NOMO-1 treated with dmso at 0.1 percent for 144 hours (cell line): ENCODE measurements around the gene RBCK1.
A peak's percentile ranks its signal among the peaks of the same experiment; 100 is the strongest.
"Not testable (repeated sequence)": the region's sequence is repeated elsewhere in the genome, so short reads cannot be mapped to it uniquely, and the experiment has no call there.

Source experiments
- DNase-seq: peaks from one replicate; lab custom pipeline; 2025; ENCODE audit not compliant: unreplicated experiment; lab: John Stamatoyannopoulos, UW

RBCK1 gene

DNA sequence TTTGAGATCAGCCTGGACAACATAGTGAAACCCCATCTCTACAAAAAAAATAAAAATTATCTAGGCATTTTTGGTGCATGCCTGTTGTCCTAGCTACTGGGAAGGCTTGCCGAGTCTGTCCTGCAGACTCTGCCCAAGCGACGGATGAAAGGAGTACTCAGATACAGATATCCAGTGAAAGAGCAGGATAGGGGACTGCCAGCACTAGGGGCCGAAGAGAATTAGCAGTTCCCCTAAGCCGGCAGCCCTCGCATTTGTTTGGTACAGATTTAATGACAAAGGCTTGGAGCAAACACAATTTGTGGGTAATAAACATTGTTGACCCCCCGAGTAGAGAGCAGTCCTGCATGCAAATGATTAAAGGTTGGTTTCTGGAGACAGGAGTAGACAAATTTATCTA is 59.7 kb downstream of the RBCK1 start:
- DNase-seq: no peak

DNA sequence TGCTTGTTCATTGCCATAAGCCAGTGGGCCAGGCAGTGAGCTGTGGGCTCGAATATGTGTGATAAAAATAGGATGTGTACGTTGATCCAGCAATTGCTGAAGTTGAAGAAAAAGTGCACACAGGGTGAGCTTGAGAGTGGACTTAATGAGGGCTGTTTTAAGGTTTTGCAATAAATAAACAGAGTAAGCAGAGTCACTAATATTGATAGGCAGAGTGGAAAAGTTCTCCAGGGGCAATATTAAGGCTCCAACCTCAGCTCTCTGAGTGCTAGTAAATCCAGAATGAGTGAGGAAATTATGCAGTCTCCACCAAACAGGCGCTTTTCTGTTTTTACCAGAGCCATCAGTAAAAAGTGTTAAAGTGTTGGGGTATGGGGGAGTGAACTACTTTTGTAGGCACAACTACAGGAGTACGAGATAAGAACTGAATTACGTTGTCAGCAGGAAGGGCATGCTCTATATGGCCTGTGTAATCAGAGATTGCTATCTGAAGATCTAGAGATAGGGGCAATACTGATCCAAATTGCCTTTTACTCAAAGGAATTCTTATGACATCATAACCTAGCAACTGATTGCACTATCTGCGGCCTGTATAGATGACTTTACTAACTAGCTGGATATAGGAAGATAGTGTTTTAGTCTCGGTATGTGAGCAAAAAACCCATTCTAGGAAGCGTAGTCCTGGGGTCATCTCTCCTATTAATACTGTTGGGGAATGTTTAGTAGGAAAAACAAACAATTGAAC is 61.8 kb downstream of the RBCK1 start:
- DNase-seq: no peak

- no peak for DNase-seq
Measured at GRCh38 chr20:472137-472846, 64.2 kb downstream of the RBCK1 start.

DNA sequence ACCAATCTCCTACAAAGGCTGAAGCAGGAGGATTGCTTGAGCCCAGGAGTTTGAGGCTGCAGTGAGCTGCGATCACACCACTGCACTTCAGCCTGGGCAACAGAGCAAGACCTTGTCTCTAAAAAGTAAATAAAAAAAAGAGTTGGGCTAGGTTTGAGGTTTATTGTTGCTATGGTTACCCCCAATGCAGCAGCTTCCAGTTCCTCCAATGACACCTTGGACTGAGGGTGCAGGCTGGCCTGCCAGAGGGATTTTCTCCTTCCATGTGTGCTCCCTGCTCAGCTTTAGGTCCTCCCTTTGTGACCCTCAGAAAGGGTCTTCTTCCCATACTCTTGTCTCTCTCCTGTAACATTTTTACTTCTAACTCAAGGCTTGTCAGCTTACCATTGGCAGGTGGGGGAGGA is 64.8 kb downstream of the RBCK1 start:
- no peak for DNase-seq

DNA sequence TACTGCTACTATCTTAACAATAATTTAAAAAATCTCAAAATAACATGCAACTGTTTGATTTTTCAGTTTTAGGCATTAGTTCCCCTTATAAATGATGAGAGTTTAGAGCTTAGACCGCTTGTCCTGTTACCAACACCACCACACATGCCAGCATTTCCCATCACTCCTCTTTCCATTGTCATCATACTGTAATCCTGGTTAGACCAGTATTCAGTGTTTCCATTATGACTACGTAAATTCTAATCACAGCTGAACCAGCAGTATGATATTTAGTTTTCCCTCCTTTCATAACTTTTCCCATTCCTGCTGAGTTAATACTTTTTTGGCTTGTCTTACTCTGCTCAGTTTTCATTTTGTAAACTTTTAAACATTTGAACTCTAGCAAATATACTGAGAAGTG is 66.5 kb downstream of the RBCK1 start:
- DNase-seq: no peak

DNA sequence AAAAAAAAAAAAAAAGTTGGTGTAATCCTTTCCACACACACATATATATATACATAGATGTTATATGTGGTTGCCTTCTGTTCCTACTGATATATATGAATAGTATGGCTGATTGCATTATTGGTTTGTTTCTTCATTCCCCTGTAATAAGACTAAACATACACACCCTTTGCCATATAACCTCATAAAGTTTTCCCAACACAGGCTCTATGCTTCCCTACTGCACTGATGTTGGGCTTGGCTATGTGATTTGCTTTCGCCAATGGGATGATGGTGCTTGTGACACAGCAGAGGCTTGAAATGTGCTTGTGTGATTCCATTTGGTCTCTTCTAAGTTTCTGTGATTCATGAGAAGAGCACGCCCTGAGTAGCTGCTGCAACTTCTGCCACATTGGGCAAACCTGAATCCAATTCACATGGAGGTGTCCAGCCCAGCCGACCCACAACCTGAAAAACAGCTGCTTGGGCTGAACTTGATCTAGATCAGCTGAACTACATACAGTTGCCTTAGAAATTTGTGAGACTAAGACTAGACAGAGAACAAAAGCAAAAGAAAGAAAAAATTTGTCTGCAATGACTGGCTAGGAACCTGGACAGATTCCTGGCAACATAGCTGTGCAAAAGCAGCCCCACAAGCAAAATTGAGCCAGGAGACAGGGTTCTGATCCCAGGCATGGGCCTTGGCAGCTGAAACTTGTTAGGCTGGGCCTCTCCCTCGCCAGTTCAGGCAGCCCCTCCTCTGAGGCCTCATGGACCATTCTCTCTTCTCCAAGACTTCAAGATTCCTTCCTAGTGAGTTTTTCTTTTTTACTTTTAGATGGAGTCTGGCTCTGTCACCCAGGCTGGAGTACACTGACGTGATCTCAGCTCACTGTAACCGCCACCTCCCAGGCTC is 67.6 kb downstream of the RBCK1 start:
- DNase-seq: no peak

GRCh38 chr20:476561-477249 is 68.6 kb downstream of the RBCK1 start:
- DNase-seq: not testable (repeated sequence)

GRCh38 chr20:478010-478948 is 70.2 kb downstream of the RBCK1 start:
- no peak for DNase-seq

DNA sequence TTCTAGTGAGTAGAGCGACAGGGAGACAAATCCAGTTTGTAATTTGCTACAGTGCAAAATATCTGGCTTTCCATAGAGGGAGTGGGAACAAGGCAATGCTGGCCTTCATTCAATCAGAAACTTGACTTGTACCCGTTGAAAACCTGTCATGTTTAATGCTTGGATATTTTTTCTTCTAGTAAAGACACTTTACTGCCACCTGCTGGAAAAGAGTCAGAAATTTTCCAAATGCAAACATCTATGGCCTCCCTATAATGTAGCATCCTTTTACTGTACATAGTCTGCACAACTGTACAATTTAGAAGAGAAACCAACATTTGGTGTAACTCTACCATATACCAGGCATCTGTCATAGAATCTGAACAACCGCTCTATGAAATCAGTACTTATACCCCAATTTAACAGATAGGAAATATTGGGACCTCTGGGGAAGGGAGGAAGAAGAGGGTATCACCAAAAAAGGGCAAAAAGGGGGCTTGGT is 70.9 kb downstream of the RBCK1 start:
- peak; percentile 7 for DNase-seq

- no peak for DNase-seq
Measured at GRCh38 chr20:479487-479886, 71.4 kb downstream of the RBCK1 start.

GRCh38 chr20:480044-480443 is 71.9 kb downstream of the RBCK1 start:
- no peak for DNase-seq

DNA sequence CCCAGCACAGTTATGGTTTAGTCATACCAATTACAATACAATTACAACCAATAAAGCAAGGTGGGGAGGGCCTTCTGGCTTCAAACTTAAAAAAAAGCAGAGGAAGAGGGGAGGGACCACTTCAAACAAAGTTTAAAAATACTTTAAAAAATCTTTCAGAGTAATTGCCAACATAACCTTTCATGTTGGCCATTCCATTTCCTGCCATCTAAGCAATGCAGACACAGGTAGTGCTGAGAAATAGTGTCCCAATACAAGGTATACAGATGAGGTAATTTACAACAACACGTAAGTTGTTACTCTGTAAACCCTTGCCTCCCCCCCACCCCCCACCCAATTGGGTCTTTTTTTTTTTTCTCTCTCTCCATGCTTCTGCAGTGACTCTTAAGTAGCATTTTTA is 73.1 kb downstream of the RBCK1 start:
- DNase-seq: no peak
